Measurements from ENCODE around the gene DZIP3. TPM values are rescaled to one million over a fixed set of nuclear protein-coding genes. Genes with fewer than 3 reads are reported as not detected.

The DZIP3 gene
- total and polyA plus RNA-seq, 10 of the 15 experiments (the other 5 are each of a cell fraction or from before 2014, with no cell fraction given), result 4.3 to 15.6 (median 9.2) TPM

GRCh38 chr3:108719178-108719806 is 129.8 kb downstream of the DZIP3 start (continued):
- TF ChIP-seq ZBTB11 (CRISPR knock-in tag; IDR thresholded peaks at IDR 0.05) (no peak), HCFC1 (IDR thresholded peaks at IDR 0.05; ENCODE audit: low read length) (no peak), IRF3 (IDR thresholded peaks at IDR 0.05) (no peak)

- ChIA-PET CTCF (no interaction called here), RAD21 (ENCODE audit: unreplicated experiment) (no interaction called here)
- ATAC-seq, result no peak
- TF ChIP-seq LARP7 (IDR thresholded peaks at IDR 0.05) (no peak), NR2C1 (IDR thresholded peaks at IDR 0.05) (no peak), NBN (IDR thresholded peaks at IDR 0.05) (no peak), EGR1 (IDR thresholded peaks at IDR 0.05; ENCODE audit: borderline replicate concordance in 1 of 2, low read depth in 2 of 2, low read length in 2 of 2) (no peak), HDAC6 (IDR thresholded peaks at IDR 0.05; ENCODE audit: unreplicated experiment) (no peak), SUPT20H (IDR thresholded peaks at IDR 0.05; ENCODE audit: borderline replicate concordance, control insufficient read depth, low read depth, low read length) (no peak), FOS (IDR thresholded peaks at IDR 0.05; ENCODE audit: borderline replicate concordance, extremely low read depth, insufficient read length) (no peak), CEBPB (IDR thresholded peaks at IDR 0.05; ENCODE audit: borderline replicate concordance in 1 of 2, low read depth in 2 of 2, low read length in 2 of 2) (no peak), FOXK2 (IDR thresholded peaks at IDR 0.05) (no peak), NFYB (IDR thresholded peaks at IDR 0.05; ENCODE audit: insufficient read depth, low read depth, low read length) (no peak), ZSCAN29 (IDR thresholded peaks at IDR 0.05) (no peak), RELB (IDR thresholded peaks at IDR 0.05; ENCODE audit: low read depth) (no peak), NR2C2 (IDR thresholded peaks at IDR 0.05; ENCODE audit: borderline replicate concordance, control insufficient read depth, insufficient read length, low read depth) (no peak), USF2 (IDR thresholded peaks at IDR 0.05; ENCODE audit: borderline replicate concordance, low read depth, low read length) (no peak)
Observed at GRCh38 chr3:108722724-108723123, 133.2 kb downstream of the DZIP3 start.

More at GRCh38 chr3:108722724-108723123, 133.2 kb downstream of the DZIP3 start:
- no peaks in the 10 kb centered on the region for H3K9me3 ChIP-seq (replicated peaks; ENCODE audit: control insufficient read depth, insufficient read depth, low read length)
- ChIA-PET SMC1A (ENCODE audit: uncharacterized antibody, unreplicated experiment) (no interaction called here), POLR2A (no interaction called here)
- H3K27me3 ChIP-seq (replicated peaks in 1 of 2; ENCODE audit: control insufficient read depth in 2 of 2, insufficient read depth in 2 of 2, low read length in 1 of 2), result no peaks in the 10 kb centered on the region
- intact Hi-C loops (cut with micrococcal nuclease; ENCODE audit: unreplicated experiment) (no loop called here), in situ Hi-C loops (cut with MboI) (no loop called here)
- DNase-seq (ENCODE audit: low read depth, low spot score) (no peak), FAIRE-seq (no peak)
- H3K9ac ChIP-seq (ENCODE audit: control insufficient read depth, insufficient read depth, low read length), result no peak overlapping the region
- WGBS (ENCODE audit: insufficient coverage, insufficient replicate concordance, low lambda C conversion rate, missing lambda C conversion rate), result 44% methylated on average over 1 of the region's 1 CpG
- no peaks in the 10 kb centered on the region for H4K20me1 ChIP-seq (ENCODE audit: control insufficient read depth, insufficient read depth)
- no peaks in the 10 kb centered on the region for H3K36me3 ChIP-seq (ENCODE audit: control insufficient read depth in 2 of 2, insufficient read depth in 2 of 2, low read length in 1 of 2)
- BruUV-seq (replicated peaks), result no TSS peak
- no peak overlapping the region for H3K4me3 ChIP-seq
- H3K4me2 ChIP-seq (ENCODE audit: control insufficient read depth, insufficient read depth), result no peak overlapping the region
- H3K4me1 ChIP-seq (ENCODE audit: control insufficient read depth, insufficient read depth, low read length), result no peaks in the 10 kb centered on the region
- H3K27ac ChIP-seq (ENCODE audit: control insufficient read depth, insufficient read depth), result no peak overlapping the region
- H2AFZ ChIP-seq (ENCODE audit: control insufficient read depth, low read depth, low read length), result no peak overlapping the region
- H3K79me2 ChIP-seq (ENCODE audit: control insufficient read depth, insufficient read depth, low read length), result no peaks in the 10 kb centered on the region
